Activated CD4-positive, CD25-positive, alpha-beta regulatory T cell treated with anti-CD3 and anti-CD28 coated beads, Interleukin-2, amount 50 U/mL, for 16 hours (primary cell): ENCODE data around the gene NPAS3.

Experiments
- DNase-seq: peaks from one replicate; pipeline ENCODE4 v3.0.0-alpha.2; 2020; ENCODE audit warnings: low read depth, low spot score

Gene NPAS3

DNA sequence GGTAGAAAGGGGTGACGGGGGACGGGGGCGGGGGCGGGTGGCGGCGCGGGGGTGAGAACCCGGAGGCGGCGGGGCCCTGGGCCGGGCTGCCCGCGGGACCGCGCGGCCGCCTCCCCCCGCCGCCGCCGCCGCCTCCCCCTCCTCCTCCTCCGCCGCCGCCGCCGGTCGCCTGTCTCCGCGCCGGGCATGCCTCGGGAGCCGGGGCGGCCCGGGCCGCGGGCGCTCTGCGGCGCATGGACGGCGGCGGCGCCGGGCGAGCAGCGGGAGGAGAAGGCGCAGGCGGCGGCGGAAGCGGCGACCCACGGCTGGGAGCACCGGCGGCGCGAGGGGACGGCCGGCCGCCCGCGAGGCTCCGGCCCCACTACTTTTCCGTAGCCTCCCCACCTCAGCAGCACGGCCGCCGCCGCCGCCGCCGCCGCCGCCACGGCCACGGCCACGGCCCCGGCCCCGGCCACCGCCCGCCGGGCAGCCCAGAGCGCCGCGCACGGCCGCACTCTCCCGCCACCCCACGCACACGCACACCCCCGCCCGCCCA is at the start of gene NPAS3:
Gene NPAS3, plus strand, starts transcription at position 161 of the 535 bp plus-strand sequence.
- DNase-seq = no peak

DNA sequence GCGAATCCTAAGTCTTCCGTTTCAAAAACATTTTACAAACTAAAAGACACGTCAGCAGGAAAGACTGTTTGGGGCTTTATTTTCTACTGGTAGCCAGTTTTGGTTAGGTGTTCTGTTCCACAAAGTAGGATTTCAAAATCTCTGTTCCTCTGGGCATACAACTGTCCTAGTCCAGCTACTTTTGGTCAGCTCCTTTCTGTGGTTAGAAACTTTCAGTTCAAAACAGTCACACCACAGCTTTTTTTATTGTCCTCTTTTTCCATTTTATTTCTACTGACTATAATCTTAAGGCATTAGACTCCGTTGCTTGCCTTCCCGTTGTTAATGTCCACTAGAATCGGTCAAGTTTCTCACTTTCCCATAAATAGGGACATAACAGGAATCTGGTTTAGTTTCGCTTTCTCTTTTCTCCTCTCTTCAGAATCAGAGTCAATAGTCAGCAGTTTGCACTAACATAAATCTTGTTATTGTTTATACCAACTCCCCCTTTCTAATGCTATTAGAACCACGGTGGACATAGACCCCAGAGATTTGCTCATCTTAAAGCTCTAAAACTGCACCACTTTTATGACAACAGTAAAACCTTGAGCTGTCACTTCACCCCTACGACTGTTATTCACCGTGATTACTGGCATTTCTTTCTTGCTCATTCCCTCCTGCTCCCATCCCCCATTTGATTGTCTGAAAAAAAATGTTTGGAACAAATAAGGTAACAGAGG is 41.5 kb upstream of the NPAS3 start:
- DNase-seq = no peak

DNA sequence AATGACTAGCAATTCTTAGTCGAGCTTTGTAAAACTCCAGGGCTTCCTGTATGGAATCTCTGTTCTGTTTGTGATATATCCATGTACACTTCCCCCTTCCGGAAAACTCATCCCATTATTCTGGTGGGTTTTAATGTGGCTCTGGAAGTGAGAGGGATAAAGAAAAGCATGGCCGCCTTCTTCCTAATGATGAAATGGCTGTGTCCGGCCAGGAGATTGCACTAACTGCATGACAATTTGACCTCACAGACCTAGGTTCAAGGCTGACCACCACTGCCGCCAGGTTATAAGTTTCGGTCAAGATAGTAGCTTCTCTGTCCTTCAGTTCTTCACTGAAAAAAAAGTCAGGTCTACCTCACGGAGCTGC is 41.0 kb upstream of the NPAS3 start:
- DNase-seq = no peak

DNA sequence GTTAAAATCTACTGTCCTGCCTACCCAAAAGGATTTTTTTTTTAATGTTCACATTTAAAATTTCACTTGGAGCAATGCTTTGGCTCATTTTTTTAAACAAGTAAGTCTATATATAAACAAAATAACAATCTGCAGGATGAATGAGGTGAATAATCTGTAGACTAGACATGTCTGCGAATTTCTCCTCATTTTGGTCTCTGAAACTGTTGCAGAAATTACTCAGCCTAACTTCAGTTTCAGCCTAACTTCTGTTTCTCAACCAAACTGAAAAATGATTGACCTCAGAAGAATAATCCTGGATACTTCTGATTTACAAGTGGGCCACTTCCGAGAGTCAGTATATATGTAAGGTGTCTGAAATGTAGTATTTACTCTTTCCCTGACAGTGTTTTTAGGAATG is 39.8 kb upstream of the NPAS3 start:
- no peak for DNase-seq

DNA sequence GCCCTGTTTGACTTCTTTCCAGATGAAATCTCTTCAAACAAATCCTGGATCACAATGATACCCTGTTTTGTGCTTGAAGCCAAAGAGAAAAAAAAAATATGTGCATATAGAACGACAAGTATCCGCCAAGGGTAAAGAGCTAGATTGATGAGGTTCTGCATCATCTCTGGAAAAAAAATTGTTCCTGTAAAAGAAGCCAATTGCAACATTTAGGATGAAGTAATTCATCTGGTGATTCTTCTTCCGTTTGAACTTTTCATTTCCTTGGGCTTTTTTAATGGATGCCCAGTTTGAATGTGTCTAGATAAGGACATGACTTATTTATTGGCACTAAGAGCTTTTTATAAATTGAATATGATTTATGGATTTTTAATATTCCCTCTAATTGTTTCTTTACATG is 38.1 kb upstream of the NPAS3 start:
- DNase-seq = no peak

DNA sequence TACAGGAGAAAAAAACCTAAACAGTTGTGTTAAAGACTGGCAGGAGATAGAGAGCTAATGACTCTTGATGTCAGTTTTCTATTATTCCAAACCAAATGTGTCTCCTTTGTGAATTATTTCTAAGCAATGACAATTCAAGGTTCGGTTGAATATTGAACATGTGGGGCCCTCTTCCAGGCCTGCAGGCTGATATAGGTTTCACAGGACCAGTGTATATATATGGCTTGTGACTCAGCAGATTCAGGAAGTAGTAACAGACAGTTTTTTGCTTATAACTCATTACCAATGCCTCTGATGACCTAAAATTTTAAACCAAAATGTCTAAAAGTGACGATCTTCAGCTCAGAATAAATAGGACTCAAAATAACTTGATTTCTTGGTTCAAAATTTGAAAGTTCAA is 33.7 kb upstream of the NPAS3 start:
- DNase-seq = no peak

DNA sequence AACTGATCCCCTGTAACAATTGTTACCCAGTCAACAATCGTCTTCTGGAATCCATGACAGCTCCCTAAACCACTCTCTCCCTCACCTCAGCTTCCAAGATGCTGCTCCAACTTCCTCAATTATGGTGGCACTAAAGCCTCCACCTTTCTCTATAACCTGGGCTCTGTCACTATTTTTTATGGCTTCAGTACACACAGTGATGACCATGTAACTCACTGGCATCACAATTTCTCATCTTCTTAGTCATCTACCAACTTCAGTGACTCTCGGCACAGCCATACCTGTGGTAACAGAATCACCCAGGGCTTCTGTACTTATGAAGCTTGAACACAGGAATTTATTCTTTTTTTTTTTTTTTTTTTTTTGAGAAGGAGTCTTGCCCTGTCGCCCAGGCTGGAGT is 32.0 kb upstream of the NPAS3 start:
- DNase-seq = no peak

DNA sequence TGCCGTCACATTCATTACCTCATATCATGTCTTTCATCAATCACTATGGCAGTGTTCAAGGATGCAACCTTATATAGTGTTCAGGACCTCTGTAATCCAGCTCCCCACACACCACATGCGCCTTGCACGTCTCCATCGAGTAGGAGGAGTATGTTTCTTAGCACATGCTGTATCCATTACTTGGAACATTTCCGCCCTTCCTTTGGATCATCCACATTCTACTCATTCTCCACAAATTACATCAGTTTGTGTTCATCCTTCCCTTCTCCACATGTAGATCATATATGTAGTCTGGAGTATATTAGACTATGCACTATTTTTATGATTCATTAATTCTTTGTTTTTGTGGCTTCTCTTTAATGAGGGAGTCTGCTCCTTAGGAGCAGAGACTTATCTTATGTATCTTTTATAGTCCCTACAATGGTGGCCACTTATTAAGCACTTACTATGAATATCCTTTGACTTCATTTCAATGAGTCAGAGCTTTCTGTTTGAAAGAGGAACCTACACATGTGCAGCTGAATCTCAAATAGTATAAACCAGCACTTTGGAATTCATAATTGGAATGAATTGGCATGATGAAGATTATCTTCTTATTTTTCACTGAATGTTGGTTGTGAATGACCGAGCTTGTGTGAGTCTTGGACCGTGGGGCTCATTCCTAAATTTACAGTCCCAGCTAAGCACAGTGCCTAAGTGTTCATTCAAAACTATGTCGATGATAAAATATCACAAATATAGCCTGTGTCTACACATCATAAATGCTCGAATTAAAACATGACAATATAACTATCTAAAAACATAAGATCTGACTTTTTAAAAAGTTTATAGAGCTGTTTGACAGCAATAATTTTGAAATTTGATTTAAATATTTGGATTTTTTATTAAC is 30.2 kb upstream of the NPAS3 start:
- no peak for DNase-seq

DNA sequence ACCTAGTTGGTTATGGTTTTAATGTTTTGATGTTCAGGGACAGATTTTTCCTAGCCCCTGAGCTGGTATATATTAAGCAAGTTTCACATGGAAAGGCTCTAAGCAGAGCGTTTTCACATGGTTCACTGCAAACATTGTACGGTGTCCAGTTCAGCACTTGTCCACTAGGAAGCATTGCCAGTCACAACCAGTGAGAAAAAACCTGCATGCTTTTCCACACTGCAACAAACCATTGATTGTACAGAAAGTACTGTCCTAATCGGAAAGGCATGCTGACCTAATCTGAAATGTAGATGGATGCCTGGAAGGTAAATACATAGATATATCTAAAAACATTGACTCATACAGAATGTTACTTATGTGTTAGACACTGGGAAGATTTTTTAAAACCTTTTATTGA is 25.0 kb upstream of the NPAS3 start:
- no peak for DNase-seq

DNA sequence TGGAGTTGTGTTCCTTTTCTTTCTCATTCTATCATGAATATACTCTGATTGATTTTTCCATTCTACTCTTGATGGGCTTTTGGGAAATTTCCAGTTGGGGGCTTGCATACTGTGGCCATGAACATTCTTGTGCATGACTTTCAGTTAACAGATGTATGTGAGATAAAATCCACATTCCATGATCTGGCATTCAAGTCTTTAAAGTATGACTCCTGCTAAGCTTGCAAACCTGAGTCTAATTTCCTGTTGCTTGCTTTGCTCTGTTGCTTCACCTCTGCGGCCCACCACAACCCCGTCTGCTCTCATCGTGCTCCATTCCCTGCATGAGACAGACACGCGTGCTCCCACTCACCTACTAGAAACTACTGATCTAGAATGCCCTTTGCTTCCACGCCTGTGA is 24.3 kb upstream of the NPAS3 start:
- no peak for DNase-seq

DNA sequence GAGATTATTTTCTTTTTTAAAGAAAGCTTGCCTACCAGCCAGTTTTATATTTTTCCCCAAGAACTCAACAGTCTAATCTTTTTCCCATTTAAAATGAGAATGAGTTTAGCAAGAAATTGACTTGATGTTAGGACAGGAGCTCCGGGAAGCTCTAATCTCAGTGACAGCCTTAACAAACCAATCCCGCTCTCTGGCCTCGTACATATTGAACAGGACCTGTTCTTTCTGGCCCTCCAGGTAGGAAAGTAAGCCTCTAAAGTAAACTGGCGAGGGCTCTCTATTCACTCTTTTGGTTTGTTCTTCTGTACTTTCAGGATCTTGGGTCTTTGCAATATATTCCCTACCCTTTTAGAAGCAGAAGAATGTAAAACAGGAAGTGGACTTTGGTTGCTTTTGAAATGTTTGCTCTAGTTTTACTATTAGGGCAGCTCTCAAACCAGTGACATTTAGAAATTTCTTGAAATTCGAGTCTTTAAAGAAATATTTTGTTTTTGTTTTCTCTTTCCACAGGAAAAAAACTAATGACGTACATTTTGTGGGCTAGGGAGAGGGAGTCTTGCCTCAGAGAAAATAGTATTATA is 17.9 kb upstream of the NPAS3 start:
- DNase-seq = no peak

DNA sequence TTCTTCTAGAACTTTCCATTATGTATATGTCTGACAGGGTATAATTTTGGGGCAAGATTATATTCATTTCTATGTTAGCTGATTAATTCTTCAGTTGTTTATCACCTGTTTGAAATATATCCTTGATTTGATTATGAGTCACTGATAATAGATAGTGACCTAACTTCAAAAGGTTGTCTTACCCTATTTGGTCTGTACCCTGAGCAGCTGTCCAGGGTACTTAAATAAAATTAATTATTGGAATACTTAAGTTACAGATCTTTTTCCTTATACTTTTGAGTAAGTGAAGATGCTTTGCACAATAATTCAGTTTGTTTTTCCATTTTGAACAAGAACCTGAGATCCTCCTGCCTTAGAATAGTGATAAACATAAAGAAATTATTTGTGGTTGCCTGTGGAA is 13.2 kb upstream of the NPAS3 start:
- DNase-seq = no peak

DNA sequence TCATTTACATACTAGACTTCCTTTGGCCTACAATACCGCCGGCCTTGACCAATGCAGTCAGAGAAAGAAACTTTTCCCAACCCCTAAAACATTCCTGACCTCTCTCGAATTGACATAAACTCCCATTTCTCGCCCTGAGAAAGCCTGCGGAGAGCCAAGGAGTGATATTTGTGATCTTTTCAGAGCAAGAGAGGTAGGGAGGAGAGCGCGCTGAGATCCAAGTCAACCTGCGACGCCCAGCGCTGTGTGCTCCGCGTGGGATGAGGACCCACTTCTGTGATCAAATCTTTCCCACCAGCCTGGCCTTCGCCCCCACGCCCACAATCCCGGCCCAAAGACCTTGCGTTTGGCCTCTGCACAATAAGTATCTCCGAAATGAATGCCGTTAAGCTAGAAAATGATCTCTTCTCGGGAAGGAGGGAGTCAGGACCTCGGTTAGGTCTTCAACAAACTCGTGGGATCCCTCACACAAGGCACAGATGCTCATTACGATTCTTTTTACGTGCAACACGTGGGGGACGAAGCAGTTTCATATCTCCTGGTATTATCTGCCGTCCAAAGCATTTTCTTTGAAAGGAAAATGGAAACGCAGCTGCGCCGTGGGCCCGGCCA is 6.3 kb upstream of the NPAS3 start:
- no peak for DNase-seq

DNA sequence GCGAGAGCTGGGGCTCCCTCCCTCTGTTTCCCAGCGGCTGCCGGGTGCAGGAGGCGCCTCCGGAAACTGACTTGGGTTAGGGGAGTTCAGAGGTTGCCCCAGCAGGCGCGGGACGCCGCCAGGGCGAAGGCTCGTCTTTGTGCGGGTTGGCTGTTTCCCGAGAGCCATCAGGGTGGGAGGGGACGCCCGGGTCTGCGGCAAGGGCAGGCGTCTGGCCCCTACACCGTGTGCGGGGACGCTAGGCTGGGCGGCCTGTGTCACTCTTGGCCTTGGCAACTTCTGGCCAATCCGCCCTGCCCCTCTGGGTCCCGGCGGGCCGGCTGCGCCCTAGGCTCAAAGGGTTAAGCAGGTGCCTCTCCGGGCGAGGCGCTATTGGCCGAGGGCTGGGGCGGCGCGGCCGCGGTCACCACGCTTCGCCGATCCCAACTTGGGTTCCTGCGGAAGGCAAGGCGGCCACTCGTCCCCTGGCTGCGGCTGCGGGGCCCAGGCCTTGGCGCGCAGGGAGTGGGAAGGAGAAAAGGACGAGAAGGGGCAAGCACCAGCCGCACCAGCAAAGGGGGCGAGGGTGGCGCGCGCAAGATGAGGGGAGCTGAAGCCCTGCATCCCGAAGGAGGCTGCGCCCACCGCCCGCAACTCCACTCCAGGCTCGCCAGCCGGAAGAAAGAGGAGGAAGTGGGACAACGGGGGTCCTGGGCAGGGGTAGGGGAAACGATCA is 5.6 kb upstream of the NPAS3 start:
- no peak for DNase-seq

DNA sequence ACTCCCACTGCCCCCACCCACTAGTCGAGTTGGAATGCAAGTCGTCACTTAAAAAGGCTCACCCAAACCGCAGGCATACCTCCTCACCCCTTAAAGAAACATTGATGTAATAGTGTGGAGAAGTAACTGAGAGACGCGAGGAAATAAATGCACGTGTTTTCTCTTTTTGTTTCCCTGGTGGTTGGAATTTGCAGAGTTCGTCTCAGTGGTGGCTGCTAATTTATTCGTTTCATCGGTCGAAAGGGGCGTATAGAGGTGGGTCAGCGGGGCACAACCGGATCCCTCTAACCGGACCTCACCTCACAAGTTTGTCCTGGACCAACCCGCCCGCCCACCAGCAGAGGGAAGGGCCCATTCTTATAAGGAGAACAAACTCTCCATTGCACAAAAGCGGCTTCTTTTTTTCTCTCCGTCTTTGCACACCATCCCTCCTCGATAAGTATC is 5.0 kb upstream of the NPAS3 start:
- no peak for DNase-seq

DNA sequence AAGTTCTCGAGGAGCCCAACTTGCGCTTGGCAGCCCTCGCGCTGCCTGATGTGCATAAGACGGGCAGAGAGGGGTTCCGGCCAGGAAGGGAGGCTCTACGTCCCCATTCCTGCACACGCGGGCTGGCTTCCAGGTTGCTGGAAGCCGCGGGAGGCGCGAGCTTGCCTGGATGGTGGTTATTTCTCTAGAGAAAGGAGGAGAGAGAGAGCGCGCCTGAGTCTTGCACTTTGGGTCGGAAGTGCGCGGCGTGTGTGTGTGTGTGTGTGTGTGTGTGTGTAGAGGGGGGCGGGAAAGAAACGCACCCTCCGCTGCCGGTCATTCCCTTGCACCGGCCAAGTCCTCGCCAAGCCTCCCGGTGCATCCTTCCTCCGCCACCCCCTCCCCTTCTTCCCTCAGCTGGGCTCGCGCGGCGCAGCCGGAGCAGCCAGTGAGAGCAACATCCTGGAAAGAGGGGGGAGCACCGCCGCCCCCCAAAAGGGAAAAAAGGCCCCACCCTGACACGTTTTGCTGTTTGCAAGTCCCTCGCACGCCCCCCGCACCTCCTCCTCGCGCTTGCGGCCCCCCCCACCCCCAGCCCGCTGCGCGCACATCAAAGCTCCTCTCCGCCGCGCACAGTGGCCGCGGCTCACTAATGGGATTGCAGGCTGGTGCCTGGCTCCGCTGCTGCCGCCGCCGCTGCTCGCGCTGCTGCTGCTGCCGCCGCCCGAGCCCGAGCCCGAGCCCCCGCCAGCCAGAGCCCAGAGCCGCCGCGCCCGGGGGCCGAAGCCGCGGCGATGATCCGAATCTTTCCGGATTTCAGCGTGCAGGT is 4.4 kb upstream of the NPAS3 start:
- no peak for DNase-seq

DNA sequence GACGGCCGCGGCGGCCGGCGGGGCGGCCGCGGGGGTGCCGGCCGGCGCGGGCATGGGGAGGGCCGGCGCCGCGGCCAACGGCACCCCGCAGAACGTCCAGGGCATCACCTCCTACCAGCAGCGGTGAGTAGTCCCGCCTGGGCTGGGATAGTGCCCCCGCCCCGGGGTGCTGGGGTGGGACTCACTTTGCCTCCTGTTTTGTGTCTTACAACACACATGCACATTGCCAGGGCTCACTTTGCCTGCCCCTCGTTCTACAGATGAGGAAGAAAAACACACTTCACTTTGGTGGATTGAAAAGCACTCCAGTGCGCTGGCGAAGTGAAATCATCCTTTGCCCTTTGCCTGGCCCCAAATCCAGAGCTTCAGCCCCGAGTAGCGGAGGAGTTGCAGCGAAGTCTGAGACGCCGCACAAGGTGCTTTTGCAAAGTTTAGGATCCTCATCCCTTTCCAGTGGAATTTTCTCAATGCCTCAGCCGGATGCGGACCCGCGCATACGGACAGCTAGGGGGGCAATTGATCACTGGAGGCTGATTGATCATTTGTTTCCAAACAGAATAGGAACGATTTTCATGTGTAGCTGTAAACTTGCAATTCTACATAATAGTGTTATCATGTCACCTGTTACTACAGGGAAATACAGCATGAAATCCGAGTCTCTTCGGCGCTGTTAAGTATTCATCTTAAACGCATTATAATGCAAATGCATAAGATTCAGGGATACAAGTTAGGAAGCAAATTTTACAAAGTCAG is 3.6 kb upstream of the NPAS3 start:
- no peak for DNase-seq

DNA sequence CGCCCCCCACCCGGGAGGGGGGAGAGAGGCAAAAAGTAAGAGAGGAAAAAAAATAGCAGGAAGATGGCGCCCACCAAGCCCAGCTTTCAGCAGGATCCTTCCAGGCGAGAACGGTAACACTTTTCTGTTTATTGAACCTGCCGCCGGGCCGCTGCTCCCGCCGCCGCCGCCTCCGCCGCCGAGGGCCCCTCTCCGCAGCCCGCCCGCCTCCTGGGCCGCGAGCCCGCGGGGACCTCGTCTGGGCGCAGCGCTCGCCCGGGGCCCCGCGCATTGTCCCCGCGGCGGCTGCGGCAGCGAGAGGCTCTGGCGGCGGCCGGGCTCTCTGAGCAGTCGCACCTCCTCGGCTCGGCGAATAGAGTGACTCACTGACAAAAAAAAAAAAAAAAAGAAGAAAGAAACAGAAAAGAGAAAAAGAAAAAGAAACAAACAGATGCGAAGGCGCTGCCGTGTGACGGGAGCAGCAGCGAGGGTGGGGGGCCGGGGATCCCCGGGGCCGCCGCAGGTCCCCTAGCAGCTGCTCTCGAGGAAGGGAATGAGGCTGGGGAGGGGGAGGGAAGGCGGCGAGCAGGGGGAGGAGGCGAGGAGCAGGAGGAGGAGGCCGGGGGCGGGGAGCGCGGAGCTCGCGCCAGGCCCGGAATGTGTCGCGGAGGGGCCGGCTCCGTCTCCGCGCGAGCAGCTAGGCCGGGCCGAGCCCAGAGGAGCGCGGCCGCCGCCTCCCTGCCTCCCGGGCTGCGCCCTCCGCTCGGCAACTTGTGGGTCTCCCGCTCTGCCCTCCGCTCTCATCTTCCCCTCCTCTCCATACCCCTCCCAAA is 781 bp downstream of the NPAS3 start:
- no peak for DNase-seq

DNA sequence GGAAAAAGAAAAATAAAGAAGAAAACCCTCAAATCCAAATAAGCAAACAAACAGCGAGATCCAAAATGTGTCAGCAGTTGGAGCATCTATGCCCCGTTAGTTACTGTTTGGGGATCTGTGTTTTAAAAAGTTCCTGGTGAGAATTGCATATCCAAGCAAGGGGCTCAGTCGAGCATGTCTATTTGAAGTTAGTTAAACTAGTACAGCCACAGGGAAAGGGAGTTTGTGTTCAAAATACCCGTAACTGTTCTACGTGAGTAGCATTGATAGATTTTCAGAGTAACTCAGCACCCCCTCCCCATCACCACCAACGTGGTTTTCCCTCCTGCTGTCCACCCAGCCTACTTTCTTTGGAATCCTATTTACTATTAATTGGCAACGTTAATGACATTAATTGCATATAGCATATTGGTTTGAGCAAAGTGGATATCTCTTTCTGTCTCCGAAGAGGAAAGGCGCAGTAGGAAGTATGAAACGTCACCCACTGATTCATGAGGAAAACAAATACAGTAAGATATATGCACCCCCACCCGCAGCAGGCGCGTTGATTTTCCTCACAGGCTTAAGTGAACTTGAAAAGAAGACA is 1.5 kb downstream of the NPAS3 start:
- DNase-seq = no peak
